OCI-LY3 (cell line): ENCODE measurements around the gene GDPD4.

Experiments
- EZH2phosphoT487 ChIP-seq: fragments of 200-600 bp; shearing (Covaris generic); IDR thresholded peaks from 2 replicates; pipeline ENCODE4 v1.6.1; 2018; ENCODE audit warnings: antibody characterized with exemption, mixed run types, low read depth
- TF ChIP-seq, protein P1 (sequence below): fragments of 200-600, 300-600 bp; sonication (generic); IDR thresholded peaks from 2 replicates; pipeline ENCODE4 v1.5.1; 2014; ENCODE audit warnings: antibody characterized with exemption, low read length, low read depth

- TF ChIP-seq, protein P1, sequence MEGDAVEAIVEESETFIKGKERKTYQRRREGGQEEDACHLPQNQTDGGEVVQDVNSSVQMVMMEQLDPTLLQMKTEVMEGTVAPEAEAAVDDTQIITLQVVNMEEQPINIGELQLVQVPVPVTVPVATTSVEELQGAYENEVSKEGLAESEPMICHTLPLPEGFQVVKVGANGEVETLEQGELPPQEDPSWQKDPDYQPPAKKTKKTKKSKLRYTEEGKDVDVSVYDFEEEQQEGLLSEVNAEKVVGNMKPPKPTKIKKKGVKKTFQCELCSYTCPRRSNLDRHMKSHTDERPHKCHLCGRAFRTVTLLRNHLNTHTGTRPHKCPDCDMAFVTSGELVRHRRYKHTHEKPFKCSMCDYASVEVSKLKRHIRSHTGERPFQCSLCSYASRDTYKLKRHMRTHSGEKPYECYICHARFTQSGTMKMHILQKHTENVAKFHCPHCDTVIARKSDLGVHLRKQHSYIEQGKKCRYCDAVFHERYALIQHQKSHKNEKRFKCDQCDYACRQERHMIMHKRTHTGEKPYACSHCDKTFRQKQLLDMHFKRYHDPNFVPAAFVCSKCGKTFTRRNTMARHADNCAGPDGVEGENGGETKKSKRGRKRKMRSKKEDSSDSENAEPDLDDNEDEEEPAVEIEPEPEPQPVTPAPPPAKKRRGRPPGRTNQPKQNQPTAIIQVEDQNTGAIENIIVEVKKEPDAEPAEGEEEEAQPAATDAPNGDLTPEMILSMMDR, result no peak
- no peak for TF ChIP-seq EZH2phosphoT487
These were observed 7.4 kb upstream of the GDPD4 start for GRCh38 chr11:77308838-77309237.
